HepG2 (cell line): ENCODE data around the gene AUTS2.

Experiments used
- RELA ChIP-seq: sonication (generic); formaldehyde crosslinking; IDR thresholded peaks from 2 replicates; pipeline ENCODE4 v1.4.0; 2020; ENCODE audit warnings: missing genetic modification reagents
- ZNF879 ChIP-seq: sonication (generic); formaldehyde crosslinking; IDR thresholded peaks from 2 replicates; pipeline ENCODE4 v1.8.1; 2023; ENCODE audit warnings: missing genetic modification reagents

DNA sequence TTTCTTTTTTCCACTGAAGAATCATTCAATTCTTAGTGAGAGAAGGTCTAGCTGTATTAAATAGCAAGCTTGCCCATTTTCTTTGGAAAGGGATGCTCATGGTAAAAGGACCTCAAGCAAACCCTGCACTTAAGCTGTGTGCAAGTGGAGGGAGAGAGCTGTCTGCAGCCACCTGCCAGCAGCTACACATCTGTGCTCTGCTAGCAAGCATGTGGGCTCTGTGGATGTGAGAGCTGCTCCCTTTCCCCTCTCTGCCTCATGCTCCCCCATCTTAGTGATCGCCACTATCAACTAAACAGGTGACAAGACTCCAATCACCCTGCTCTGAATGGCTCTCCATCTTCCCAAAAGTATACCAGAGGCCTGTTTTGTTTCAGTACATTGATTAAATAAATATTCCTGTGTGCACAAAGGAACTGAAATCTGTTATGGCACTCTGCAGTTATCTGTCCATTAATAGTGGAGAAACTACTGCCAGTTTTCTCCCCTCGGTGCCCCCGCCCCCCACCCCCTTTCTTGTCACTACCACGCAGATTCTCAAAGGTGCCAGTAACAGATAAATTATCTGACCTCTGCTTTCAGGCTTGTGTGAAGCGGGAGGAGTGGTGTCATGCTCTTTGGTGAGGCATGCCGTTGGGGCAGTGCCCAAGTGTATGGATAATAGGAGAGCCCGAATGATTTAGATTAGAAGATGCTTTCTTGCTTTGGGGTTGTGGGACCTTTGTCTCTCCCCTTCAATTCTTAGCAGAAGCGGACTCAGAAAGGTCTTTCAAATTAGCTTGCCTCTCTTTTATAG is 26.4 kb downstream of the AUTS2 start:
- TF ChIP-seq ZNF879 (no peak), RELA (CRISPR knock-in tag) (no peak)
